ENCODE data around the gene GRK5.

DNA sequence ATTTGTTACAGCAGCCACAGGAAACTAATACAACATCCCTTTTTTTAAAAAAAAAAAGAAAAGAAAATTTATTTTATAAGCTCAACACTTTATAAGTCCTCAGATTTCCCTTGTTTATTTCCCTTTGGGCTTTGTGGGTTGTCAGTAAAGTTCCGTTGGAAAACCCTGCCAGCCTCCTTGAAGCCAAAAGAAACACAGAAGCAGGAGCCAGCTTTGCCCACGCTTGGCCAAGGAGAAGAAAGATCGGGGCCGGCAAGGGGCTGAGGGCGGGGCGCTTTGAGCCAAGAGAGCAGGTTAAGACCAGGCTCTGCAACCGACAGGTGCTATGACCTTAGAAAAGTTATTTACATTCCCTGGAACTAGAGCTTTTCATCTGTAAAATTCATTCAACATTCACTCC lies 262.5 kb downstream of the GRK5 start:
- TF ChIP-seq, protein P1, sequence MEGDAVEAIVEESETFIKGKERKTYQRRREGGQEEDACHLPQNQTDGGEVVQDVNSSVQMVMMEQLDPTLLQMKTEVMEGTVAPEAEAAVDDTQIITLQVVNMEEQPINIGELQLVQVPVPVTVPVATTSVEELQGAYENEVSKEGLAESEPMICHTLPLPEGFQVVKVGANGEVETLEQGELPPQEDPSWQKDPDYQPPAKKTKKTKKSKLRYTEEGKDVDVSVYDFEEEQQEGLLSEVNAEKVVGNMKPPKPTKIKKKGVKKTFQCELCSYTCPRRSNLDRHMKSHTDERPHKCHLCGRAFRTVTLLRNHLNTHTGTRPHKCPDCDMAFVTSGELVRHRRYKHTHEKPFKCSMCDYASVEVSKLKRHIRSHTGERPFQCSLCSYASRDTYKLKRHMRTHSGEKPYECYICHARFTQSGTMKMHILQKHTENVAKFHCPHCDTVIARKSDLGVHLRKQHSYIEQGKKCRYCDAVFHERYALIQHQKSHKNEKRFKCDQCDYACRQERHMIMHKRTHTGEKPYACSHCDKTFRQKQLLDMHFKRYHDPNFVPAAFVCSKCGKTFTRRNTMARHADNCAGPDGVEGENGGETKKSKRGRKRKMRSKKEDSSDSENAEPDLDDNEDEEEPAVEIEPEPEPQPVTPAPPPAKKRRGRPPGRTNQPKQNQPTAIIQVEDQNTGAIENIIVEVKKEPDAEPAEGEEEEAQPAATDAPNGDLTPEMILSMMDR (IDR thresholded peaks at IDR 0.05; ENCODE audit: insufficient read depth, low read length, poor library complexity, severe bottlenecking) = no peak
- no peak for TF ChIP-seq EZH2phosphoT487 (conservative IDR thresholded peaks at IDR 0.05; ENCODE audit: low read length)
